Stomach smooth muscle (tissue), 2 donors: ENCODE data around the gene IPO11.

Source experiments
- H3K27ac ChIP-seq: one replicate; pipeline ENCODE4 v1.7.0; 2013; ENCODE audit warnings: mild to moderate bottlenecking, low read length, inconsistent platforms
- H3K27me3 ChIP-seq, 2 donors: one replicate each; pipeline ENCODE4 v1.7.0; 2013; ENCODE audit warnings: low read length in 2 of 2; ENCODE audit not compliant: insufficient read depth in 2 of 2, control insufficient read depth in 1 of 2
- H3K36me3 ChIP-seq, 2 donors: one replicate each; pipeline ENCODE4 v1.7.0; 2013; ENCODE audit warnings: low read length in 2 of 2; ENCODE audit not compliant: control insufficient read depth in 2 of 2, insufficient read depth in 2 of 2
- H3K4me1 ChIP-seq: one replicate; pipeline ENCODE4 v1.7.0; 2013; ENCODE audit warnings: low read length; ENCODE audit not compliant: control insufficient read depth, insufficient read depth
- H3K4me3 ChIP-seq, 2 donors: one replicate each; pipeline ENCODE4 v1.7.0; 2013; ENCODE audit warnings: low read length in 2 of 2
- H3K9ac ChIP-seq, 2 donors: one replicate each; pipeline ENCODE4 v1.7.0; 2013; ENCODE audit warnings: low read length in 2 of 2, mild to moderate bottlenecking in 1 of 2
- H3K9me3 ChIP-seq, 2 donors: one replicate each; pipeline ENCODE4 v1.7.0; 2013; ENCODE audit warnings: low read length in 2 of 2; ENCODE audit not compliant: control insufficient read depth in 2 of 2
- donor health status: healthy.
- donor health status: Pancreatic carcinoma.

Gene IPO11

GRCh38 chr5:62596691-62597090 is 184.1 kb downstream of the IPO11 start:
- H3K4me1 ChIP-seq, result no peaks in the 10 kb centered on the region
- H3K27me3 ChIP-seq, result no peaks in the 10 kb centered on the region
- H3K36me3 ChIP-seq, result peaks cover 5% of the 10 kb centered on the region in 2 donors

DNA sequence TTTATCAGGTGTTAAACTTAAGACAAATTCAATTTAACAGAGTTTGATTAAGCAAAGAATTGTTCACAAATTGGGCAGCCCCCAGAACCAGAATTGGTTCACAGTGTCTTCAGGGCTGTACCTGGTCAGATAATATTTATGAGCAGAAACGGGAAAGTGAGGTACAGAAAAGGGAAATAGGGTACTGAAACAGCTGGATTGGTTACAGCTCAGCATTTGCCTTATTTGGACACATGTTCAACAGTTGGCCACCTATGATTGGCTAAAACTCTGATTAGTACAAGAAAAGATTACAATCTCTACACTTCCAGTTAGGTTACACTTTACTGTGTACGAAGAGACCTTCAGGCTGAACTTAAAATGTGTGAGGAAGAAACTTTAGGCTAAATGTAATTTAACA is 184.8 kb downstream of the IPO11 start:
- Histone ChIP-seq H3K27me3 (no peaks in the 10 kb centered on the region), H3K36me3 (peaks cover 5% of the 10 kb centered on the region in 2 donors), H3K4me1 (no peaks in the 10 kb centered on the region), H3K9me3 (no peaks in the 10 kb centered on the region), H3K27ac (no peak overlapping the region), H3K9ac (no peak overlapping the region), H3K4me3 (no peak overlapping the region)

More at GRCh38 chr5:62596691-62597090, 184.1 kb downstream of the IPO11 start:
- Histone ChIP-seq H3K4me3 (no peak overlapping the region), H3K9ac (no peak overlapping the region), H3K9me3 (no peaks in the 10 kb centered on the region), H3K27ac (no peak overlapping the region)

- Histone ChIP-seq H3K27ac (no peak overlapping the region), H3K27me3 (no peaks in the 10 kb centered on the region), H3K4me3 (no peak overlapping the region), H3K4me1 (no peaks in the 10 kb centered on the region), H3K9me3 (no peaks in the 10 kb centered on the region), H3K36me3 (peaks cover 0 to 4% of the 10 kb centered on the region in 2 donors), H3K9ac (no peak overlapping the region)
Observed at GRCh38 chr5:62600560-62601252, 188.1 kb downstream of the IPO11 start.

DNA sequence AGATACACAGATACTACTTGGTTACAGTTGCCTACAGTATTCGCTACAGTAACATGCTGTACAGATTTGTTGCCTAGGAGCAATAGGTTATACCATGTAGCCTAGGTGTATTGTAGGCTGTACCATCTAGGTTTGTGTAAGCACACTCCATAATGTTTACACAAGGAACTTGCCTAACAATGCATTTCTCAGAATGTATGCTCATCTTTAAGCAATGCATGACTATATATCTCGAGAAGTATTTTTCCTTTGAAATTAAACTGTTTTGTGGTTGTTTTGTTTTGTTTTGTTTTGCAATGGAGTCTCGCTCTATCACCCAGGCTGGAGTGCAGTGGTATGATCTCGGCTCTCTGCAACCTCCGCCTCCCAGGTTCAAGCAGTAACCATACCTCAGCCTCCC is 191.4 kb downstream of the IPO11 start:
- H3K36me3 ChIP-seq, result peaks cover 0 to 5% of the 10 kb centered on the region in 2 donors
- H3K27ac ChIP-seq, result no peak overlapping the region
- no peaks in the 10 kb centered on the region for H3K27me3 ChIP-seq
- H3K9me3 ChIP-seq, result no peaks in the 10 kb centered on the region
- H3K4me3 ChIP-seq, result no peak overlapping the region
- no peak overlapping the region for H3K9ac ChIP-seq
- no peaks in the 10 kb centered on the region for H3K4me1 ChIP-seq

DNA sequence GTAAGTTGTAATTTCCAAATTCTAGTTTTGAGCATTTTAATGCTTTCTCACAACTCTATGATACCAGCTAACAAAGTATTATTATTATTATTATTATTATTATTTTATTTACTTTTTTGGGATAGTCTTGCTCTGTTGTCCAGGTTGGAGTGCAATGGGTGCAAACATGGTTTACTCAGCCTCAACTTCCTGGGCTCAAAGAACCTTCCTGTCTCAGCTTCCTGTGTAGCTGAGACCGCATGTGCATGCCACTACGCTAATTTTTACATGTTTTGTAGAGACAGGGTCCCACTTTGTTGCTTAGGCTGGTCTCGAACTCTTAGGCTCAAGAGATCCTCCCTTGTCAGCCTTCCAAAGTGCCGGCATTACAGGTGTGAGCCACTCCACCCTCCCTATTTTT is 193.1 kb downstream of the IPO11 start:
- no peaks in the 10 kb centered on the region for H3K27me3 ChIP-seq
- no peak overlapping the region for H3K4me3 ChIP-seq
- no peaks in the 10 kb centered on the region for H3K4me1 ChIP-seq
- no peak overlapping the region for H3K27ac ChIP-seq
- H3K9ac ChIP-seq, result no peak overlapping the region
- no peaks in the 10 kb centered on the region for H3K9me3 ChIP-seq
- H3K36me3 ChIP-seq, result peaks cover 0 to 8% of the 10 kb centered on the region in 2 donors

- H3K27ac ChIP-seq, result no peak overlapping the region
- no peaks in the 10 kb centered on the region for H3K27me3 ChIP-seq
- no peak overlapping the region for H3K4me3 ChIP-seq
- no peaks in the 10 kb centered on the region for H3K4me1 ChIP-seq
- no peak overlapping the region for H3K9ac ChIP-seq
- H3K36me3 ChIP-seq, result peaks cover 0 to 8% of the 10 kb centered on the region in 2 donors
- H3K9me3 ChIP-seq, result no peaks in the 10 kb centered on the region
Observed at GRCh38 chr5:62606878-62607277, 194.3 kb downstream of the IPO11 start.

DNA sequence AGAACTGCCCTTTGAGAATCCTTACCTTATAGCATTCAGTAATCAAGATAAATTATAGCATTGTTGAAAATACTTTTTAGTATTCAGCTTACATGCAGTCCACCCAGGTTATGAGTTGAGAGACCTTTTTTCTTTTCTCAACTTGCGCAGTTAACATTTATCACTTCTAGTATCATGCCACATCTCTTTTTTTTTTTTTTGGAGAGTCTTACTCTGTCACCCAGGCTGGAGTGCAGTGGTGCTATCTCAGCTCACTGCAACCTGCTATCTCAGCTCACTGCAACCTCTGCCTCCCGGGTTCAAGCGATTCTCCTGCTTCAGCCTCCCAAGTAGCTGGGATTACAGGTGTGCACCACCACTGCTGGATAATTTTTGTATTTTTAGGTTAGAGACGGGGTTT is 195.1 kb downstream of the IPO11 start:
- Histone ChIP-seq H3K27me3 (no peaks in the 10 kb centered on the region), H3K27ac (no peak overlapping the region), H3K9ac (no peak overlapping the region), H3K4me1 (no peaks in the 10 kb centered on the region), H3K36me3 (peaks cover 0 to 8% of the 10 kb centered on the region in 2 donors), H3K4me3 (no peak overlapping the region), H3K9me3 (no peaks in the 10 kb centered on the region)

- H3K9me3 ChIP-seq, result no peaks in the 10 kb centered on the region
- no peak overlapping the region for H3K9ac ChIP-seq
- no peak overlapping the region for H3K27ac ChIP-seq
- H3K4me3 ChIP-seq, result no peak overlapping the region
- no peaks in the 10 kb centered on the region for H3K4me1 ChIP-seq
- H3K27me3 ChIP-seq, result no peaks in the 10 kb centered on the region
- peaks cover 0 to 4% of the 10 kb centered on the region in 2 donors for H3K36me3 ChIP-seq
Observed at GRCh38 chr5:62608529-62609511, 196.3 kb downstream of the IPO11 start.

DNA sequence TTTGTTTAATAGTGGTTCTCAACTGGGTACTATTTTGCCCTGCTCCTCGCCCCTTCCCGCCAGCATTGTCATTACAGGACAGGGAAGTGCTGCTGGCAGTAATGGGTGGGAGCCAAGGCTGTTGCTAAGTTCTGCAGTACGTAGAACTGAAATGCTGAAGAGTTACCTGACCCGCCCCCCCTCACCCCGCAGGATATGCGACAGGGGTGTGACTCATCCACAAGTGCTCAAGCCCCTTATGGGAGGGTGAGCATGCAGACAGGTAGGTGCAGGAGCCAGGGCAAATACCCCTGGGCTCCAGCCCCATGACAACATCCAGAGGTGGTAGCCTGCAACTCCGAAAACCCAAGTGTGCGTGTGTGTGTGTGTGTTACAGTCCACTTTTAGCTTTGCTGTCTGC is 201.8 kb downstream of the IPO11 start:
- Histone ChIP-seq H3K27me3 (no peaks in the 10 kb centered on the region), H3K9ac (no peak overlapping the region), H3K9me3 (peaks cover 0 to 3% of the 10 kb centered on the region in 2 donors), H3K4me3 (no peak overlapping the region), H3K4me1 (no peaks in the 10 kb centered on the region), H3K36me3 (peaks cover 0 to 4% of the 10 kb centered on the region in 2 donors), H3K27ac (no peak overlapping the region)

- H3K36me3 ChIP-seq, result peaks cover 0 to 4% of the 10 kb centered on the region in 2 donors
- peaks cover 0 to 3% of the 10 kb centered on the region in 2 donors for H3K9me3 ChIP-seq
- H3K9ac ChIP-seq, result no peak overlapping the region
- H3K4me1 ChIP-seq, result no peaks in the 10 kb centered on the region
- no peak overlapping the region for H3K4me3 ChIP-seq
- H3K27ac ChIP-seq, result no peak overlapping the region
- no peaks in the 10 kb centered on the region for H3K27me3 ChIP-seq
Observed at GRCh38 chr5:62616615-62617277, 204.2 kb downstream of the IPO11 start.
